Measurements from ENCODE around the gene LYPLAL1.
A peak's percentile ranks its signal among the peaks of the same experiment; 100 is the strongest.

Gene LYPLAL1

GRCh38 chr1:219173758-219174459 lies at the start of gene LYPLAL1:
Gene LYPLAL1, plus strand, starts transcription at chr1:219173878. Its CDS starts 13 bp downstream, at chr1:219173891.
- peak; percentile 22 to 92 (median 78) for DNase-seq

- DNase-seq: no peak
Observed at GRCh38 chr1:219124163-219124562, 49.5 kb upstream of the LYPLAL1 start.

GRCh38 chr1:219125342-219125741 lies 48.3 kb upstream of the LYPLAL1 start:
- no peak for DNase-seq

- DNase-seq: no peak
Observed at GRCh38 chr1:219126377-219126776, 47.3 kb upstream of the LYPLAL1 start.

GRCh38 chr1:219128957-219129356 lies 44.7 kb upstream of the LYPLAL1 start:
- DNase-seq: no peak

- DNase-seq: no peak
Observed at GRCh38 chr1:219130366-219130935, 43.2 kb upstream of the LYPLAL1 start.

- no peak for DNase-seq
Observed at GRCh38 chr1:219132939-219133338, 40.7 kb upstream of the LYPLAL1 start.

GRCh38 chr1:219138747-219139146 lies 34.9 kb upstream of the LYPLAL1 start:
- DNase-seq: no peak

- DNase-seq: no peak
Observed at GRCh38 chr1:219140303-219140877, 33.3 kb upstream of the LYPLAL1 start.

GRCh38 chr1:219143735-219144134 lies 29.9 kb upstream of the LYPLAL1 start:
- DNase-seq: no peak

GRCh38 chr1:219144658-219145315 lies 28.9 kb upstream of the LYPLAL1 start:
- DNase-seq: no peak

- no peak for DNase-seq
Observed at GRCh38 chr1:219147571-219148019, 26.1 kb upstream of the LYPLAL1 start.

- DNase-seq: no peak
Observed at GRCh38 chr1:219149009-219149577, 24.6 kb upstream of the LYPLAL1 start.

- no peak for DNase-seq
Observed at GRCh38 chr1:219149953-219150352, 23.7 kb upstream of the LYPLAL1 start.

- no peak for DNase-seq
Observed at GRCh38 chr1:219150913-219151312, 22.8 kb upstream of the LYPLAL1 start.

GRCh38 chr1:219151467-219151866 lies 22.2 kb upstream of the LYPLAL1 start:
- DNase-seq: no peak

GRCh38 chr1:219152751-219153150 lies 20.9 kb upstream of the LYPLAL1 start:
- no peak for DNase-seq

- DNase-seq: no peak
Observed at GRCh38 chr1:219153723-219154122, 20.0 kb upstream of the LYPLAL1 start.

GRCh38 chr1:219155135-219155534 lies 18.5 kb upstream of the LYPLAL1 start:
- no peak for DNase-seq

- peak in 1 of 56 donors; percentile 1 for DNase-seq
Observed at GRCh38 chr1:219159946-219160645, 13.6 kb upstream of the LYPLAL1 start.

GRCh38 chr1:219160967-219161366 lies 12.7 kb upstream of the LYPLAL1 start:
- DNase-seq: no peak
